Lung (tissue), 12 donors: ENCODE measurements around the gene STAT3. TPM values are rescaled to one million over a fixed set of nuclear protein-coding genes. Genes with fewer than 3 reads are reported as not detected.
"Not testable (repeated sequence)": the region's sequence is repeated elsewhere in the genome, so short reads cannot be mapped to it uniquely, and the experiment has no call there.

ENCODE experiments used
- ATAC-seq: fragments of 200-7000 bp; cut with Tn5 transposase; one replicate; pipeline ENCODE4 v1.9.1; 2020; ENCODE audit warnings: moderate number of reproducible peaks; ENCODE audit not compliant: insufficient read depth, low FRiP score
- DNase-seq, 3 donors: peaks; one replicate each; pipeline ENCODE4 v3.0.0-alpha.2; 2013 to 2017
- H3K27ac ChIP-seq, 2 donors: one replicate each; pipeline ENCODE4 v1.5.1; 2013; ENCODE audit warnings: mild to moderate bottlenecking in 2 of 2, moderate library complexity in 2 of 2, control low read depth in 1 of 2, inconsistent platforms in 1 of 2, low read depth in 1 of 2, low read length in 1 of 2
- H3K27me3 ChIP-seq, 3 donors: one replicate each; pipeline ENCODE4 v1.5.1; 2013; ENCODE audit warnings: low read length in 2 of 3; ENCODE audit not compliant: control insufficient read depth in 3 of 3, insufficient read depth in 3 of 3
- H3K36me3 ChIP-seq, 4 donors: one replicate each; pipeline ENCODE4 v1.5.1; 2013; ENCODE audit warnings: low read length in 4 of 4, mild to moderate bottlenecking in 1 of 4, moderate library complexity in 1 of 4; ENCODE audit not compliant: control insufficient read depth in 4 of 4, insufficient read depth in 4 of 4
- H3K4me1 ChIP-seq, 5 donors: one replicate each; pipeline ENCODE4 v1.5.1; 2013; ENCODE audit warnings: low read length in 5 of 5, mild to moderate bottlenecking in 2 of 5, moderate library complexity in 1 of 5; ENCODE audit not compliant: control insufficient read depth in 5 of 5, insufficient read depth in 5 of 5
- H3K4me3 ChIP-seq: one replicate; pipeline ENCODE4 v1.5.1; 2013; ENCODE audit warnings: mild to moderate bottlenecking, control low read depth, moderate library complexity
- H3K9ac ChIP-seq, 2 donors: one replicate each; pipeline ENCODE4 v1.5.1; 2013; ENCODE audit warnings: low read length in 2 of 2, control low read depth in 1 of 2; ENCODE audit not compliant: insufficient read depth in 1 of 2
- H3K9me3 ChIP-seq, 4 donors: one replicate each; pipeline ENCODE4 v1.5.1; 2013; ENCODE audit warnings: low read length in 3 of 4, mild to moderate bottlenecking in 1 of 4, moderate library complexity in 1 of 4; ENCODE audit not compliant: control insufficient read depth in 4 of 4, insufficient read depth in 3 of 4
- WGBS, 2 donors: extraction: QIAGEN DNeasy Blood & Tissue Kit; methylation state at CpG; one replicate each; pipeline ENCODE4 v1.1.7; 2013; 5-methylcytosine and 5-hydroxymethylcytosine counted together
- polyA plus RNA-seq, 2 donors: library from polyadenylated mRNA; stranded (reverse); fragments of 200-250 nt; gene quantifications; one replicate each; pipeline ENCODE4 v1.2.1, GENCODE V29; 2013
- total RNA-seq, 2 donors: library from RNA; depleted of rRNA in 1 of 2; stranded (reverse); fragments of >200 nt in 1 of 2; gene quantifications; one replicate each; pipeline ENCODE4 v1.2.1, GENCODE V29; 2014 to 2021
- TF ChIP-seq, protein P1 (sequence below): IDR thresholded peaks from 2 replicates; pipeline ENCODE4 v1.5.1; 2012; ENCODE audit warnings: mild to moderate bottlenecking; ENCODE audit errors: control extremely low read depth, extremely low read depth
- donor health status: control.
- donor health status: control.
- donor health status: Bipolar disorder and iron deficiency.
- donor health status: healthy.
- donor health status: DM: yes; HTN: yes; CAD: no.

STAT3 gene
- total and polyA plus RNA-seq, 4 donors, result 69.9 to 297 (median 239) TPM

DNA sequence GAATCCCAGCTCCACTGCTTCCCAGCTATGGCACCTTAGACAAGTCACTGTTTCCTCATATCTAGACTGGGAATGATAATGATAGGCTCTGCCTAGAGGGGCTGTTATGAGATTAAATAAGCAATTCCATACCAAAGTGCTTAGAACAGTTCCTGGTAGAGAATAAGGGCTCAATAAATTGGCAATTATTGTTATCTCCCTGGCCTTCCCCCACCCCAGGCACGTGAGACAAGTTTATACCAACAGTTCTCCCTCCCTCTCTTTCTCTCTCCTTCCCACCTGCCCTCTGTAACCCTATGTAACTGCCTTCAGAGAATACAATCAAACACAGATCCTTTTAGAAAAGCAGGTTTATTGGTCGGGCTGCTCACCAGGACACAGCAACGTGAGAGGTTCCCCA lies 13.9 kb upstream of the STAT3 start:
- DNase-seq (no peak), ATAC-seq (no peak)
- TF ChIP-seq, protein P1, sequence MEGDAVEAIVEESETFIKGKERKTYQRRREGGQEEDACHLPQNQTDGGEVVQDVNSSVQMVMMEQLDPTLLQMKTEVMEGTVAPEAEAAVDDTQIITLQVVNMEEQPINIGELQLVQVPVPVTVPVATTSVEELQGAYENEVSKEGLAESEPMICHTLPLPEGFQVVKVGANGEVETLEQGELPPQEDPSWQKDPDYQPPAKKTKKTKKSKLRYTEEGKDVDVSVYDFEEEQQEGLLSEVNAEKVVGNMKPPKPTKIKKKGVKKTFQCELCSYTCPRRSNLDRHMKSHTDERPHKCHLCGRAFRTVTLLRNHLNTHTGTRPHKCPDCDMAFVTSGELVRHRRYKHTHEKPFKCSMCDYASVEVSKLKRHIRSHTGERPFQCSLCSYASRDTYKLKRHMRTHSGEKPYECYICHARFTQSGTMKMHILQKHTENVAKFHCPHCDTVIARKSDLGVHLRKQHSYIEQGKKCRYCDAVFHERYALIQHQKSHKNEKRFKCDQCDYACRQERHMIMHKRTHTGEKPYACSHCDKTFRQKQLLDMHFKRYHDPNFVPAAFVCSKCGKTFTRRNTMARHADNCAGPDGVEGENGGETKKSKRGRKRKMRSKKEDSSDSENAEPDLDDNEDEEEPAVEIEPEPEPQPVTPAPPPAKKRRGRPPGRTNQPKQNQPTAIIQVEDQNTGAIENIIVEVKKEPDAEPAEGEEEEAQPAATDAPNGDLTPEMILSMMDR, result no peak
- no peaks in the 10 kb centered on the region for H3K9me3 ChIP-seq
- peak overlapping the region in 1 of 2 donors; percentile 10 for H3K27ac ChIP-seq
- peaks cover 0 to 11% (median 7%) of the 10 kb centered on the region in 5 donors for H3K4me1 ChIP-seq
- no peak overlapping the region for H3K9ac ChIP-seq
- 41 to 65% methylated on average over 3 of the region's 3 CpGs for WGBS, 2 donors
- no peaks in the 10 kb centered on the region for H3K27me3 ChIP-seq
- no peak overlapping the region for H3K4me3 ChIP-seq
- peaks cover 8 to 17% (median 11%) of the 10 kb centered on the region in 4 donors for H3K36me3 ChIP-seq

GRCh38 chr17:42400844-42401375 lies 12.7 kb upstream of the STAT3 start:
- peaks cover 8 to 17% (median 11%) of the 10 kb centered on the region in 4 donors for H3K36me3 ChIP-seq
- H3K27ac ChIP-seq, H3K9me3 ChIP-seq, ATAC-seq, H3K27me3 ChIP-seq, H3K4me3 ChIP-seq, H3K9ac ChIP-seq, H3K4me1 ChIP-seq, DNase-seq: not testable (repeated sequence)
- WGBS, 2 donors, result 73 to 88% methylated on average over 8 of the region's 8 CpGs

GRCh38 chr17:42399948-42400843 lies 12.0 kb upstream of the STAT3 start:
- Histone ChIP-seq H3K4me1 (peaks cover 0 to 10% (median 0%) of the 10 kb centered on the region in 5 donors), H3K9ac (no peak overlapping the region), H3K36me3 (peaks cover 8 to 17% (median 10%) of the 10 kb centered on the region in 4 donors), H3K27me3 (no peaks in the 10 kb centered on the region), H3K4me3 (no peak overlapping the region), H3K27ac (peak overlapping the region in 1 of 2 donors; percentile 13), H3K9me3 (no peaks in the 10 kb centered on the region)
- DNase-seq (no peak), ATAC-seq (no peak)
- 76 to 80% methylated on average over 6 of the region's 6 CpGs for WGBS, 2 donors
- TF ChIP-seq, protein P1, result no peak

DNA sequence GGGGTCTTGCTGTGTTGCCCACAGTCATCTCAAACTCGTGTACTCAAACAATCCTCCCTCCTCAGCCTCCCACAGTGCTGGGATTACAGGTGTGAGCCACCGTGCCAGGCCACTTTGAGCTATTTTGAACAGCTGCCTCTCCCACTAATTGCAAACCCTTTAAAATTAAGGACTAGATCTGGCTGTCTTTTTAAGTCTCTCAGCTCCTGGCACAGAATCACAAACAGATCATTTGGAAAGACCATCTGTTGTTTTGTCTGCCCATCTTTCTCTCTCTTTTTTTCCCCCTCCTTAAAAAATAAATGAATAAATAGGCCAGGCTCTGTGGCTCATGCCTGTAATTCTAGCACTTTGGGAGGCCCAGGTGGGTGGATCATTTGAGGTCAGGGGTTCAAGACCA lies 10.9 kb upstream of the STAT3 start:
- Histone ChIP-seq H3K27ac (no peak overlapping the region), H3K9ac (no peak overlapping the region), H3K4me1 (peaks cover 0 to 4% (median 0%) of the 10 kb centered on the region in 5 donors), H3K9me3 (no peaks in the 10 kb centered on the region), H3K36me3 (peaks cover 3 to 7% (median 6%) of the 10 kb centered on the region in 4 donors), H3K4me3 (no peak overlapping the region), H3K27me3 (no peaks in the 10 kb centered on the region)
- peak in 1 of 3 donors; percentile 50 for DNase-seq
- 60 to 81% methylated on average over 2 of the region's 2 CpGs for WGBS, 2 donors
- TF ChIP-seq, protein P1, result no peak
- no peak for ATAC-seq

DNA sequence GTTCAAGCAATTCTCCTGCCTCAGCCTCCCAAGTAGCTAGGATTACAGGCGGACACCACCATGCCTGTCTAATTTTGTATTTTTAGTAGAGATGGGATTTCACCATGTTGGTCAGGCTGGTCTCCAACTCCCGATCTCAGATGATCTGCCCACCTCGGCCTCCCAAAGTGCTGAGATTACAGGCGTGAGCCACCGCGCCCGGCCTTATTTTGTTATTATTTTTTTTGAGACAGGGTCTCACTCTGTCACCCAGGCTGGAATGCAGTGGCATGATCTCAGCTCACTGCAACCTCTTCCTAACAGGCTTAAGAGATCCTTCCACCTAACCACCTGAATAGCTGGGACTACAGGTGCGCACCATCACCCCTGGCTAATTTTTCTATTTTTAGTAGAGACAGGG lies 7.4 kb upstream of the STAT3 start:
- not testable (repeated sequence) for H3K27ac ChIP-seq, H3K9me3 ChIP-seq, ATAC-seq, DNase-seq, H3K4me1 ChIP-seq, H3K4me3 ChIP-seq, H3K36me3 ChIP-seq, H3K27me3 ChIP-seq, H3K9ac ChIP-seq
- WGBS, 2 donors, result 98% methylated on average over 8 of the region's 8 CpGs
